Uterus (tissue), 4 donors: ENCODE data around the gene BRD8. TPM values are rescaled to one million over a fixed set of nuclear protein-coding genes. Genes with fewer than 3 reads are reported as not detected.
A peak's percentile ranks its signal among the peaks of the same experiment; 100 is the strongest.
"Not testable (repeated sequence)": the region's sequence is repeated elsewhere in the genome, so short reads cannot be mapped to it uniquely, and the experiment has no call there.

Experiments used
- DNase-seq, 2 donors: peaks; one replicate each; pipeline ENCODE4 v3.0.0-alpha.2; 2019 to 2020
- H3K27ac ChIP-seq, 2 donors: fragments of 200-600 bp; sonication (generic); 1 replicate in 1 of 2; 2 replicates in 1 of 2; pipeline ENCODE4 v1.5.1; 2016 to 2018
- H3K27me3 ChIP-seq, 2 donors: fragments of 200-600 bp; sonication (generic); one replicate each; pipeline ENCODE4 v1.5.1; 2018 to 2019; ENCODE audit warnings: control low read depth in 1 of 2
- H3K36me3 ChIP-seq, 2 donors: fragments of 200-600 bp; sonication (generic); one replicate each; pipeline ENCODE4 v1.5.1; 2019; ENCODE audit warnings: control low read depth in 1 of 2
- H3K4me1 ChIP-seq, 2 donors: fragments of 200-600 bp; sonication (generic); one replicate each; pipeline ENCODE4 v1.5.1; 2018 to 2019; ENCODE audit warnings: control low read depth in 1 of 2
- H3K4me3 ChIP-seq, 2 donors: fragments of 200-600 bp; sonication (generic); 1 replicate in 1 of 2; 2 replicates in 1 of 2; pipeline ENCODE4 v1.5.1; 2018 to 2019; ENCODE audit warnings: mild to moderate bottlenecking in 1 of 2
- H3K9me3 ChIP-seq, 2 donors: fragments of 200-600 bp; sonication (generic); one replicate each; pipeline ENCODE4 v1.5.1; 2019; ENCODE audit warnings: control low read depth in 1 of 2
- POLR2A ChIP-seq, 2 donors: fragments of 450-650 bp; IDR thresholded peaks; one replicate each; pipeline ENCODE4 v1.6.1; 2016; ENCODE audit warnings: antibody characterized with exemption in 2 of 2, mild to moderate bottlenecking in 1 of 2, moderate library complexity in 1 of 2
- intact Hi-C: fragments of 100-400 bp; cut with DNase I; formaldehyde crosslinking; loops from one replicate; pipeline ENCODE4 v1.15.1; 2023; ENCODE audit warnings: low total_unique reads
- total RNA-seq, 4 donors: library from RNA; depleted of rRNA in 3 of 4; stranded (reverse); fragments of >200 nt in 3 of 4; gene quantifications; one replicate each; pipeline versions ENCODE4 v1.1.0 to v1.2.4, GENCODE V29; 2014 to 2023
- TF ChIP-seq, protein P1 (sequence below), 4 experiments: fragments of 200-600 bp in 2 of 4; fragments of 450-650 bp in 2 of 4; sonication (generic) in 2 of 4; IDR thresholded peaks; one replicate each; pipeline ENCODE4 v1.5.1; 2016 to 2019; ENCODE audit warnings: antibody characterized with exemption in 4 of 4, mild to moderate bottlenecking in 2 of 4, moderate library complexity in 1 of 4
- donor health status: DM: yes; HTN: yes; CAD: no.

BRD8 gene
- total RNA-seq, 4 donors from 2014 or later: 23.2 to 69.8 (median 58.9) TPM

DNA sequence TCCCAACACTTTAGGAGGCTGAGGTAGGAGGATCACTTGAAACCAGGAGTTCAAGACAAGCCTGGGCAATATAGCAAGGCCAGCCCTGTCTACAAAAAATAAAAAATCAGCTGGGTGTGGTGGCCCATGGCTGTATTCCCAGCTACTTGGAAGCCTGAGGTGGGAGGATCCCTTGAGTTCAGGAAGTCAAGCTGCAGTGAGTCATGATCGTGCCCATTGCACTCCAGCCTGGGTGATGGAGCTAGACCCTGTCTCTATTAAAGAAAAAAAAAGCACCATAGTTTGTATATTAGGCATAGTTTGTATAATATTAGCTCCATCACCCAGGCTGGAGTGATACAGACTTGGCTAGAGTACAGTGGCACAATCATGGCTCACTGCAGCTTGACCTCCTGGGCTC lies 29.6 kb downstream of the BRD8 start:
- DNase-seq: peak in 1 of 2 donors; percentile 17
- intact Hi-C loops: no loop called here
- Histone ChIP-seq H3K27ac (no peak overlapping the region), H3K4me3 (no peak overlapping the region), H3K4me1 (no peaks in the 10 kb centered on the region), H3K9me3 (no peaks in the 10 kb centered on the region), H3K27me3 (no peaks in the 10 kb centered on the region), H3K36me3 (no peaks in the 10 kb centered on the region)
- TF ChIP-seq POLR2A (IDR thresholded peaks at IDR 0.05): no peak
- TF ChIP-seq, protein P1, sequence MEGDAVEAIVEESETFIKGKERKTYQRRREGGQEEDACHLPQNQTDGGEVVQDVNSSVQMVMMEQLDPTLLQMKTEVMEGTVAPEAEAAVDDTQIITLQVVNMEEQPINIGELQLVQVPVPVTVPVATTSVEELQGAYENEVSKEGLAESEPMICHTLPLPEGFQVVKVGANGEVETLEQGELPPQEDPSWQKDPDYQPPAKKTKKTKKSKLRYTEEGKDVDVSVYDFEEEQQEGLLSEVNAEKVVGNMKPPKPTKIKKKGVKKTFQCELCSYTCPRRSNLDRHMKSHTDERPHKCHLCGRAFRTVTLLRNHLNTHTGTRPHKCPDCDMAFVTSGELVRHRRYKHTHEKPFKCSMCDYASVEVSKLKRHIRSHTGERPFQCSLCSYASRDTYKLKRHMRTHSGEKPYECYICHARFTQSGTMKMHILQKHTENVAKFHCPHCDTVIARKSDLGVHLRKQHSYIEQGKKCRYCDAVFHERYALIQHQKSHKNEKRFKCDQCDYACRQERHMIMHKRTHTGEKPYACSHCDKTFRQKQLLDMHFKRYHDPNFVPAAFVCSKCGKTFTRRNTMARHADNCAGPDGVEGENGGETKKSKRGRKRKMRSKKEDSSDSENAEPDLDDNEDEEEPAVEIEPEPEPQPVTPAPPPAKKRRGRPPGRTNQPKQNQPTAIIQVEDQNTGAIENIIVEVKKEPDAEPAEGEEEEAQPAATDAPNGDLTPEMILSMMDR (IDR thresholded peaks at IDR 0.05): no peak

DNA sequence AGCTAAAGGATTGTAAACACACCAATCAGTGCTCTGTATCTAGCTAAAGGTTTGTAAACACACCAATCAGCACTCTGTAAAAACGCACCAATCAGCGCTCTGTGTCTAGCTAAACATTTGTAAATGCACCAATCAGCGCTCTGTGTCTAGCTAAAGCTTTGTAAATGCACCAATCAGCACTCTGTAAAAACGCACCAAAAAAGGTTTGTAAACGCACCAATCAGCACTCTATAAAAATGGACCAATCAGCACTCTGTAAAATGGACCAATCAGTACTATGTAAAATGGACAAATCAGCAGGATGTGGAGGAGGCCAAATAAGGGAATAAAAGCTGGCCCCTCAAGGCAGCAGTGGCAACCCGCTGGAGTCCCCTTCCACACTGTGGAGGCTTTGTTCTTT lies 34.9 kb downstream of the BRD8 start:
- H3K4me3 ChIP-seq, DNase-seq, H3K36me3 ChIP-seq, H3K27me3 ChIP-seq, intact Hi-C loops, H3K27ac ChIP-seq, H3K4me1 ChIP-seq, H3K9me3 ChIP-seq: not testable (repeated sequence)

DNA sequence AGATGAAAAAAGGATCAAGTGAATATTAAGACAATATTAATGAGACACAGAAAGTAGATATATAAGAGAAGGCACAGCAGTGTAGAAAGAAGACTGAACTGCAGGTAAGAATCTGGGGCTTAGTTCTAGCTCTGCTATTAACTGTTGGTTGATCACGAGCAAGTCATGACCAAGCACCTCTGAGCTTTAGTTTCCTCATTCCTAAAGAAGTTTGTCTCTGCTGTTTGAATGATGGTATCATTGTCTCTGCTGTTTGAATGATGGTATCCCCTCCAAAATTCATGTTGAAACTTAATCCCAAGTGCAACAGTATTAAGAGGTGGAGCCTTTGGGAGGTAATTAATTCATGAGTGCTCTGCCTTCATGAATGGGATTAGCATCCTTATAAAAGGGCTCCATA lies 36.7 kb downstream of the BRD8 start:
- H3K27ac ChIP-seq: no peak overlapping the region
- TF ChIP-seq, protein P1 (IDR thresholded peaks at IDR 0.05): no peak
- no peak for TF ChIP-seq POLR2A (IDR thresholded peaks at IDR 0.05)
- no peaks in the 10 kb centered on the region for H3K36me3 ChIP-seq
- intact Hi-C loops: no loop called here
- H3K9me3 ChIP-seq: no peaks in the 10 kb centered on the region
- H3K4me3 ChIP-seq: no peak overlapping the region
- no peaks in the 10 kb centered on the region for H3K27me3 ChIP-seq
- no peak for DNase-seq
- no peaks in the 10 kb centered on the region for H3K4me1 ChIP-seq

DNA sequence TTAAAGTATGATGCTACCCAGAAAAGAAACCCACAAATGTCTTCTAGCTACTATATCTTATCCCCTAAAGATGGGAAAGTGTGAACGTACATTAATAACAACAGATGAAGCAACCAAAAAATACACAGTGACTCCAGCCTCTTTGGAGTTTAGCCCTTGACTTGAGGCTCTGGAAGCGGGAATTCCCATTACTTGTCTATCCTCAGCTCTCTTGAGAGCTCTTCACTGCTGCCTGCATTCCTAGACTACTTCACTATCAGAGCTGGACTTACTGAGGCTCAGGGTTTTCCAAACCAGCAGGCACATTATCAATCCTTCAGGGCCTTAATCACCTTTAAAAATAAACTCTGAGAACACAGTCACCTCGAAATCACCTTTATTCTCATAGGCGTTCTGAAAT lies 38.2 kb downstream of the BRD8 start:
- H3K27me3 ChIP-seq: no peaks in the 10 kb centered on the region
- no peak overlapping the region for H3K4me3 ChIP-seq
- H3K36me3 ChIP-seq: no peaks in the 10 kb centered on the region
- no peaks in the 10 kb centered on the region for H3K4me1 ChIP-seq
- intact Hi-C loops: no loop called here
- no peak for DNase-seq
- no peak overlapping the region for H3K27ac ChIP-seq
- TF ChIP-seq, protein P1 (IDR thresholded peaks at IDR 0.05): no peak
- TF ChIP-seq POLR2A (IDR thresholded peaks at IDR 0.05): no peak
- no peaks in the 10 kb centered on the region for H3K9me3 ChIP-seq

DNA sequence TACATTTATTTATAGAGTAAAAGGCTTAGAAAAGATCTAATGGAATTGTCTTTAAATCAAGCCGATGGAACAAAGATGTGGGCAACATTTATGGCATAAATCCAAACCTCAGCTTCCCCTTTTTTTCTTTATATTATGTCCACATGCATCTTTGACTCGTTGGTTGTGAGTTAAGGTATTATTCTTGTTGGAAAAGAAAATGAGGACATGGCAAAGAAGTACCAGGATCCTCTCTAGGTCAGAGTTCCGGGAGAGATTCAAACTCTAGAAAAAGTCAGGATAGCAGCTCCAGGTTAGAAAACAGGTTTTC lies 38.7 kb downstream of the BRD8 start:
- Histone ChIP-seq H3K4me3 (no peak overlapping the region), H3K4me1 (no peaks in the 10 kb centered on the region), H3K9me3 (no peaks in the 10 kb centered on the region), H3K27ac (no peak overlapping the region), H3K36me3 (no peaks in the 10 kb centered on the region), H3K27me3 (no peaks in the 10 kb centered on the region)
- intact Hi-C loops: no loop called here
- no peak for DNase-seq
- no peak for TF ChIP-seq POLR2A (IDR thresholded peaks at IDR 0.05)
- TF ChIP-seq, protein P1 (IDR thresholded peaks at IDR 0.05): no peak
